SK-N-SH (cell line): ENCODE data around the gene ISYNA1. TPM values are rescaled to one million over a fixed set of nuclear protein-coding genes. Genes with fewer than 3 reads are reported as not detected.

ENCODE experiments used
- CTCF ChIA-PET: fragments of 300-600, 350-600 bp; formaldehyde crosslinking; extraction: SDS; loops from one replicate; lab custom pipeline; 2021; lab: Yijun Ruan, JAX
- POLR2A ChIA-PET: fragments of 350-600 bp; sonication (Branson Sonifier 250); formaldehyde crosslinking; extraction: SDS; loops from one replicate; lab custom pipeline; 2020; ENCODE audit warnings: antibody characterized with exemption, inconsistent platforms; lab: Yijun Ruan, JAX
- DNase-seq: peaks from one replicate; pipeline ENCODE4 v3.0.0; 2012
- H2AFZ ChIP-seq: fragments of 200-600 bp; sonication (generic); 2 replicates; pipeline ENCODE4 v1.8.1; 2016; ENCODE audit warnings: antibody characterized with exemption, mild to moderate bottlenecking, low read depth
- H3F3A ChIP-seq: fragments of 200-600 bp; sonication (generic); replicated peaks from 2 replicates; pipeline ENCODE3; 2016; ENCODE audit warnings: antibody characterized with exemption, mild to moderate bottlenecking; ENCODE audit not compliant: insufficient read depth
- H3K27ac ChIP-seq, 2 experiments: fragments of 200-500 bp in 1 of 2; fragments of 200-600 bp in 1 of 2; sonication (Bioruptor generic) in 1 of 2; sonication (generic), shearing (Covaris generic) in 1 of 2; 2 replicates each; pipeline versions ENCODE4 v1.5.1 to v1.6.1; 2014 to 2016; ENCODE audit warnings: low read depth in 2 of 2, inconsistent platforms in 1 of 2, low read length in 1 of 2, mild to moderate bottlenecking in 1 of 2, mixed read lengths in 1 of 2
- H3K27me3 ChIP-seq: fragments of 200-600 bp; sonication (generic), shearing (Covaris generic); 2 replicates; pipeline ENCODE4 v1.6.1; 2016; ENCODE audit warnings: mixed run types; ENCODE audit not compliant: insufficient read depth
- H3K36me3 ChIP-seq, 2 experiments: fragments of 200-500 bp in 1 of 2; fragments of 200-600 bp in 1 of 2; sonication (Bioruptor generic) in 1 of 2; sonication (generic) in 1 of 2; replicated peaks in 1 of 2; 2 replicates each; pipeline versions ENCODE3 to v1.5.1; 2014 to 2016; ENCODE audit warnings: low read length in 1 of 2, mild to moderate bottlenecking in 1 of 2; ENCODE audit not compliant: insufficient read depth in 2 of 2, control insufficient read depth in 1 of 2
- H3K4me1 ChIP-seq, 2 experiments: fragments of 200-500 bp in 1 of 2; fragments of 200-600 bp in 1 of 2; sonication (Bioruptor generic) in 1 of 2; sonication (generic), shearing (Covaris generic) in 1 of 2; 2 replicates each; pipeline versions ENCODE4 v1.5.1 to v1.6.1; 2014 to 2016; ENCODE audit warnings: low read depth in 1 of 2, low read length in 1 of 2, mixed run types in 1 of 2; ENCODE audit not compliant: insufficient read depth in 2 of 2, control insufficient read depth in 1 of 2
- H3K4me2 ChIP-seq: fragments of 200-600 bp; sonication (generic), shearing (Covaris generic); 2 replicates; pipeline ENCODE4 v1.6.1; 2017; ENCODE audit warnings: mixed run types
- H3K4me3 ChIP-seq, 2 experiments: fragments of 200-500 bp in 1 of 2; fragments of 200-600 bp in 1 of 2; sonication (Bioruptor generic) in 1 of 2; sonication (generic), shearing (Covaris generic) in 1 of 2; 2 replicates each; pipeline versions ENCODE4 v1.5.1 to v1.8.1; 2014 to 2016; ENCODE audit warnings: low read depth in 2 of 2, inconsistent platforms in 1 of 2, low read length in 1 of 2, mild to moderate bottlenecking in 1 of 2, mixed read lengths in 1 of 2, moderate library complexity in 1 of 2
- H3K79me2 ChIP-seq: fragments of 200-600 bp; sonication (generic); 2 replicates; pipeline ENCODE4 v1.8.1; 2017; ENCODE audit warnings: mild to moderate bottlenecking; ENCODE audit not compliant: insufficient read depth
- H3K9ac ChIP-seq: fragments of 200-600 bp; sonication (generic); 2 replicates; pipeline ENCODE4 v1.6.1; 2017; ENCODE audit warnings: mixed run types
- H3K9me2 ChIP-seq: fragments of 200-600 bp; sonication (generic); 2 replicates; pipeline ENCODE4 v1.6.1; 2017; ENCODE audit warnings: mixed run types
- H3K9me3 ChIP-seq: fragments of 200-600 bp; sonication (generic); 2 replicates; pipeline ENCODE4 v1.6.1; 2017; ENCODE audit warnings: mixed run types, mild to moderate bottlenecking, moderate library complexity
- H4K20me1 ChIP-seq: fragments of 200-600 bp; sonication (generic); 2 replicates; pipeline ENCODE4 v1.6.1; 2017; ENCODE audit warnings: mild to moderate bottlenecking, mixed run types; ENCODE audit not compliant: insufficient read depth
- CHD2 ChIP-seq: fragments of 150-350 bp; IDR thresholded peaks from 2 replicates; pipeline ENCODE4 v1.6.1; 2018; ENCODE audit warnings: low read length; ENCODE audit not compliant: partially characterized antibody
- GATA2 ChIP-seq: sonication (generic); formaldehyde crosslinking; IDR thresholded peaks from 2 replicates; pipeline ENCODE4 v1.5.0; 2020; ENCODE audit warnings: mild to moderate bottlenecking, missing genetic modification reagents
- JUND ChIP-seq: IDR thresholded peaks from 2 replicates; pipeline ENCODE4 v1.4.0; 2012
- MXI1 ChIP-seq: IDR thresholded peaks from 2 replicates; pipeline ENCODE4 v1.6.1; 2012; ENCODE audit warnings: mild to moderate bottlenecking, low read depth, low read length, improper control_type of control experiment
- NFIC ChIP-seq: IDR thresholded peaks from 2 replicates; pipeline ENCODE4 v1.4.0; 2012; ENCODE audit warnings: borderline replicate concordance
- NRF1 ChIP-seq: IDR thresholded peaks from 2 replicates; pipeline ENCODE4 v1.6.1; 2012; ENCODE audit warnings: low read depth, mild to moderate bottlenecking, low read length
- RAD21 ChIP-seq: IDR thresholded peaks from 2 replicates; pipeline ENCODE4 v1.6.1; 2012; ENCODE audit warnings: mild to moderate bottlenecking, low read length
- REST ChIP-seq: IDR thresholded peaks from 2 replicates; pipeline ENCODE4 v1.6.1; 2012; ENCODE audit warnings: mild to moderate bottlenecking, low read depth, low read length, moderate library complexity
- RFX5 ChIP-seq: IDR thresholded peaks from 2 replicates; pipeline ENCODE4 v1.6.1; 2012; ENCODE audit warnings: mild to moderate bottlenecking, improper control_type of control experiment, low read length
- RXRA ChIP-seq: IDR thresholded peaks from 2 replicates; pipeline ENCODE4 v1.4.0; 2012; ENCODE audit warnings: low read depth, mild to moderate bottlenecking, borderline replicate concordance
- TAF1 ChIP-seq: IDR thresholded peaks from 2 replicates; pipeline ENCODE4 v1.6.1; 2012; ENCODE audit warnings: low read depth, mild to moderate bottlenecking, low read length, moderate library complexity, borderline replicate concordance
- TCF12 ChIP-seq: IDR thresholded peaks from 2 replicates; pipeline ENCODE4 v1.4.0; 2012
- WGBS: methylation state at CpG from one replicate; pipeline ENCODE4 v1.1.6; 2017; ENCODE audit warnings: low lambda C conversion rate; 5-methylcytosine and 5-hydroxymethylcytosine counted together
- polyA plus RNA-seq, 3 experiments: library from polyadenylated mRNA; depleted of rRNA; stranded (reverse); fragments of >200 nt; gene quantifications; 2 replicates each; pipeline ENCODE4 v1.2.3, GENCODE V29; 2012
- TF ChIP-seq, protein P1 (sequence below): IDR thresholded peaks from 2 replicates; pipeline ENCODE4 v1.4.0; 2012; ENCODE audit warnings: low read depth, borderline replicate concordance

The ISYNA1 gene
- polyA plus RNA-seq, 1 of the 3 experiments (the other 2 are of a cell fraction): 48.0 TPM

DNA sequence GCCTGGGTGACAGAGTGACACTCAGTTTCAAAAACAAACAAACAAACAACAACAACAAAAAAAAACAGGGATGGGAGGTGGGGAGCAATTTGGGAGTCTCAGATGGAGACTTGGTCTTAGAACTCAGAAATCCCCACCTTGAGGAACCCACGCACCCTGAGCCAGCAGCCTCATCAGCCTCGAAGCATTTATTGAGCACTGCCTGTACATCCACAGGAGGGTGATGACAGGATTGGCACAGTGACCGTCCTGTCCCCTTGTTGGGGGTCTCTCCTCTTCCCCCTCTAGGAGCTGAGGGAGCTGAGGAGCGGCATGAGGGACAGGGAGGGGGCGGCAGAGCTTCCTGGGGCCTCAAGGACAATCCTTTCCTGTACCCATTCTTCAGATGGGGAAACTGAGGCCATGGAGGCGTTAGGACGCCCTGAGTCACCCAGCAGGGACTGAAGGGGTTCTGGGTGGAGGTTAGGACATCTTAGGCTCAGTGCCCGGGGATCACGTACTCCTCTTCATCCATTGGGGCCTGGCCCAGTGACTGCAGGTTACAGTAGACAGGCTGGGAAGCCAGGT, 46.3 kb downstream of the ISYNA1 start:
- POLR2A ChIA-PET: interaction anchor here (0.6 kb wide), 1 partner anchor 311 kb away, joined by 3 read pairs; no protein-coding TSS in a partner anchor

More for the DNA sequence above, 46.3 kb downstream of the ISYNA1 start:
- DNase-seq: no peak
- H3K79me2 ChIP-seq: peaks cover 5% of the 10 kb centered on the region
- H3F3A ChIP-seq: peaks cover 16% of the 10 kb centered on the region
- 81% methylated on average over 7 of the region's 9 CpGs for WGBS
- H3K27ac ChIP-seq: no peak overlapping the region
- no peak overlapping the region for H3K4me3 ChIP-seq
- no peaks in the 10 kb centered on the region for H3K9me2 ChIP-seq
- TF ChIP-seq NRF1 (no peak), JUND (no peak), RFX5 (no peak), TAF1 (no peak), TCF12 (no peak), RXRA (no peak), GATA2 (CRISPR knock-in tag) (no peak), MXI1 (no peak), RAD21 (no peak), NFIC (no peak), CHD2 (no peak), REST (no peak)
- TF ChIP-seq, protein P1, sequence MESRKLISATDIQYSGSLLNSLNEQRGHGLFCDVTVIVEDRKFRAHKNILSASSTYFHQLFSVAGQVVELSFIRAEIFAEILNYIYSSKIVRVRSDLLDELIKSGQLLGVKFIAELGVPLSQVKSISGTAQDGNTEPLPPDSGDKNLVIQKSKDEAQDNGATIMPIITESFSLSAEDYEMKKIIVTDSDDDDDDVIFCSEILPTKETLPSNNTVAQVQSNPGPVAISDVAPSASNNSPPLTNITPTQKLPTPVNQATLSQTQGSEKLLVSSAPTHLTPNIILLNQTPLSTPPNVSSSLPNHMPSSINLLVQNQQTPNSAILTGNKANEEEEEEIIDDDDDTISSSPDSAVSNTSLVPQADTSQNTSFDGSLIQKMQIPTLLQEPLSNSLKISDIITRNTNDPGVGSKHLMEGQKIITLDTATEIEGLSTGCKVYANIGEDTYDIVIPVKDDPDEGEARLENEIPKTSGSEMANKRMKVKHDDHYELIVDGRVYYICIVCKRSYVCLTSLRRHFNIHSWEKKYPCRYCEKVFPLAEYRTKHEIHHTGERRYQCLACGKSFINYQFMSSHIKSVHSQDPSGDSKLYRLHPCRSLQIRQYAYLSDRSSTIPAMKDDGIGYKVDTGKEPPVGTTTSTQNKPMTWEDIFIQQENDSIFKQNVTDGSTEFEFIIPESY: no peak
- no peaks in the 10 kb centered on the region for H3K9me3 ChIP-seq
- no peak overlapping the region for H3K4me2 ChIP-seq
- H4K20me1 ChIP-seq: no peaks in the 10 kb centered on the region; the same call in 1 of the 2 replicates
- H3K27me3 ChIP-seq: no peaks in the 10 kb centered on the region
- no peak overlapping the region for H2AFZ ChIP-seq
- peaks cover 3 to 6% of the 10 kb centered on the region in 2 experiments for H3K36me3 ChIP-seq
- peaks cover 0 to 8% of the 10 kb centered on the region in 2 experiments; a peak in 1 of 4 replicates for H3K4me1 ChIP-seq
- no peak overlapping the region for H3K9ac ChIP-seq
- CTCF ChIA-PET: interaction anchor here (1.4 to 8.6 kb wide), 4 partner anchors 11 to 112 kb away, joined by 5 to 160 read pairs (median 44); no protein-coding TSS in a partner anchor
